ENCODE measurements around the gene NAXE. TPM values are rescaled to one million over a fixed set of nuclear protein-coding genes. Genes with fewer than 3 reads are reported as not detected.

NAXE gene
- total RNA-seq = 10 to 100 TPM; 45.8 to 61.1 (median 49.7) TPM

GRCh38 chr1:156591432-156592157, at the start of gene NAXE:
TSS of gene NAXE (plus strand) at chr1:156591776. CDS start at chr1:156591805, 29 bp downstream.
- no peak for TF ChIP-seq CTCF (IDR thresholded peaks at IDR 0.05; ENCODE audit: low read depth)

GRCh38 chr1:156543066-156543465, 48.5 kb upstream of the NAXE start:
- no peak for TF ChIP-seq CTCF (IDR thresholded peaks at IDR 0.05; ENCODE audit: low read depth)

- no peak for TF ChIP-seq CTCF (IDR thresholded peaks at IDR 0.05; ENCODE audit: low read depth)
Observed at GRCh38 chr1:156544592-156545102, 46.9 kb upstream of the NAXE start.

GRCh38 chr1:156546267-156546666, 45.3 kb upstream of the NAXE start:
- TF ChIP-seq CTCF (IDR thresholded peaks at IDR 0.05; ENCODE audit: low read depth) = no peak

GRCh38 chr1:156547434-156547833, 44.1 kb upstream of the NAXE start:
- TF ChIP-seq CTCF (IDR thresholded peaks at IDR 0.05; ENCODE audit: low read depth) = no peak

- TF ChIP-seq CTCF (IDR thresholded peaks at IDR 0.05; ENCODE audit: low read depth) = no peak
Observed at GRCh38 chr1:156547982-156548381, 43.6 kb upstream of the NAXE start.

- no peak for TF ChIP-seq CTCF (IDR thresholded peaks at IDR 0.05; ENCODE audit: low read depth)
Observed at GRCh38 chr1:156549390-156549789, 42.2 kb upstream of the NAXE start.

Measured in subcutaneous adipose tissue (tissue), 4 donors.